HG03039 (cell line): ENCODE results near the gene TFB1M.
A peak's percentile ranks its signal among the peaks of the same experiment; 100 is the strongest.

Experiments
- ATAC-seq: cut with Tn5 transposase; IDR thresholded peaks from one replicate; pipeline ENCODE4 v1.9.1; 2021; ENCODE audit warnings: mild to moderate bottlenecking, moderate library complexity; ENCODE audit not compliant: unreplicated experiment

Gene TFB1M

GRCh38 chr6:155265843-155266535 is 48.3 kb downstream of the TFB1M start:
- ATAC-seq: no peak

- no peak for ATAC-seq
Measured at GRCh38 chr6:155264693-155265320, 49.5 kb downstream of the TFB1M start.

GRCh38 chr6:155263373-155264063 is 50.8 kb downstream of the TFB1M start, which contains the start of gene CLDN20:
Gene CLDN20 (plus strand): TSS chr6:155264013. CDS start chr6:155275720, 11,707 bp downstream.
- no peak for ATAC-seq

GRCh38 chr6:155262655-155263054 is 51.6 kb downstream of the TFB1M start:
- no peak for ATAC-seq

- no peak for ATAC-seq
Measured at GRCh38 chr6:155261111-155261900, 53.0 kb downstream of the TFB1M start.

- no peak for ATAC-seq
Measured at GRCh38 chr6:155260686-155261085, 53.6 kb downstream of the TFB1M start.

GRCh38 chr6:155259897-155260296 is 54.4 kb downstream of the TFB1M start:
- no peak for ATAC-seq

- no peak for ATAC-seq
Measured at GRCh38 chr6:155259204-155259603, 55.1 kb downstream of the TFB1M start.

GRCh38 chr6:155257796-155258195 is 56.5 kb downstream of the TFB1M start:
- no peak for ATAC-seq

- ATAC-seq: no peak
Measured at GRCh38 chr6:155256122-155256795, 58.0 kb downstream of the TFB1M start.

GRCh38 chr6:155254139-155254538 is 60.1 kb downstream of the TFB1M start:
- ATAC-seq: no peak

- ATAC-seq: no peak
Measured at GRCh38 chr6:155253337-155253736, 60.9 kb downstream of the TFB1M start.

GRCh38 chr6:155252581-155252980 is 61.7 kb downstream of the TFB1M start:
- ATAC-seq: no peak

- no peak for ATAC-seq
Measured at GRCh38 chr6:155250701-155251381, 63.4 kb downstream of the TFB1M start.

GRCh38 chr6:155248008-155249001 is 66.0 kb downstream of the TFB1M start:
- peak; percentile 55 for ATAC-seq

GRCh38 chr6:155247618-155248007 is 66.7 kb downstream of the TFB1M start:
- no peak for ATAC-seq

- ATAC-seq: no peak
Measured at GRCh38 chr6:155246825-155247224, 67.5 kb downstream of the TFB1M start.

GRCh38 chr6:155245831-155246230 is 68.5 kb downstream of the TFB1M start:
- no peak for ATAC-seq

GRCh38 chr6:155245193-155245592 is 69.1 kb downstream of the TFB1M start:
- ATAC-seq: no peak
